ENCODE measurements around the gene KRT86. TPM values are rescaled to one million over a fixed set of nuclear protein-coding genes. Genes with fewer than 3 reads are reported as not detected.
A peak's percentile ranks its signal among the peaks of the same experiment; 100 is the strongest.

The KRT86 gene
- total and polyA plus RNA-seq, 10 donors: 0.08 to 0.26 (median 0.13) TPM; not detected in 6

DNA sequence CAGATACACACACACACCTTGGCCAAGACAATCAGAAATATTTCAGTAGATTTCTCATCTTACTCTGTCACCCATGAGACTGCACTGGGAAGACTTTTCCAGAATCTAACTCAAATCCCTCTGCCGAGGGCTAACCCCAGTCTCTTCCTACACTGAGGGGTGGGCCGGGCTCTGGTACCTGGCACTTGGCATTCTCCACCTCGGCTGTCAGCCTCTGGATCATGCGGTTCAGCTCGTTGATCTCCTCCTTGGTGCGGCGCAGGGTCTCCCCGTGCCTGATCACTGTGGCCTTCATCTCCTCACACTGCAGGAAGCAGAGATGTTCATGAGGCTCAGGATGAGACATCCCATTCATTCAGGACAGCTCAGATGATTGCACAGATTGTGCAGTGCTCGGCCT lies 41.8 kb downstream of the KRT86 start:
- Histone ChIP-seq H3K27ac (no peak overlapping the region), H3K36me3 (no peaks in the 10 kb centered on the region), H3K4me1 (no peaks in the 10 kb centered on the region), H3K9me3 (no peaks in the 10 kb centered on the region), H3K27me3 (replicated peaks in 1 of 7) (peaks cover 0 to 40% (median 2%) of the 10 kb centered on the region in 7 donors), H3K4me3 (no peak overlapping the region)
- WGBS, 5 donors: 74 to 95% (median 86%) methylated on average over 9 of the region's 9 CpGs
- intact Hi-C loops (cut with DNase I; ENCODE audit: low total_unique reads): no loop called here
- DNase-seq: no peak
- TF ChIP-seq, protein P1, sequence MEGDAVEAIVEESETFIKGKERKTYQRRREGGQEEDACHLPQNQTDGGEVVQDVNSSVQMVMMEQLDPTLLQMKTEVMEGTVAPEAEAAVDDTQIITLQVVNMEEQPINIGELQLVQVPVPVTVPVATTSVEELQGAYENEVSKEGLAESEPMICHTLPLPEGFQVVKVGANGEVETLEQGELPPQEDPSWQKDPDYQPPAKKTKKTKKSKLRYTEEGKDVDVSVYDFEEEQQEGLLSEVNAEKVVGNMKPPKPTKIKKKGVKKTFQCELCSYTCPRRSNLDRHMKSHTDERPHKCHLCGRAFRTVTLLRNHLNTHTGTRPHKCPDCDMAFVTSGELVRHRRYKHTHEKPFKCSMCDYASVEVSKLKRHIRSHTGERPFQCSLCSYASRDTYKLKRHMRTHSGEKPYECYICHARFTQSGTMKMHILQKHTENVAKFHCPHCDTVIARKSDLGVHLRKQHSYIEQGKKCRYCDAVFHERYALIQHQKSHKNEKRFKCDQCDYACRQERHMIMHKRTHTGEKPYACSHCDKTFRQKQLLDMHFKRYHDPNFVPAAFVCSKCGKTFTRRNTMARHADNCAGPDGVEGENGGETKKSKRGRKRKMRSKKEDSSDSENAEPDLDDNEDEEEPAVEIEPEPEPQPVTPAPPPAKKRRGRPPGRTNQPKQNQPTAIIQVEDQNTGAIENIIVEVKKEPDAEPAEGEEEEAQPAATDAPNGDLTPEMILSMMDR (IDR thresholded peaks at IDR 0.05 in 8 of 11, conservative IDR thresholded peaks at IDR 0.05 in 3 of 11): no peak
- TF ChIP-seq POLR2AphosphoS5 (IDR thresholded peaks at IDR 0.05): no peak
- no peak for TF ChIP-seq POLR2A (IDR thresholded peaks at IDR 0.05)

DNA sequence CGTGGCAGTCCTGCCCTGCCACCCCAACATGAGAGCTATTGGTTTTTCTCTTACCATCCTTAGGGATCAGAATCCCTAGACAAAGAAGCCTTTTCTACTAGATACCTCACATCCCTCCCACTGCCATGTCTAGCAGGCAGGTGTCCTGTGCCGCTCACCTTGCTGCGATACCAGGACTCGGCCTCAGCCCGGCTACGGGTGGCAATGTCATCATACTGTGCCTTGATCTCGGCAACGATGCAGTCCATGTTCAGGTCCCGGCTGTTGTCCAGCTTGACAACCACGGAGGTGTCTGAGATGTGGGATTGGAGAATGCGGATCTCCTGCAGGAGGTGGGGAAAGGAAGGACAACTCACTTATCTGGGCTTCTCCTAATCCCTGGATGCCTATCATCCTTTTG lies 42.3 kb downstream of the KRT86 start:
- Histone ChIP-seq H3K36me3 (no peaks in the 10 kb centered on the region), H3K27ac (no peak overlapping the region), H3K9me3 (no peaks in the 10 kb centered on the region), H3K4me3 (no peak overlapping the region), H3K4me1 (no peaks in the 10 kb centered on the region), H3K27me3 (replicated peaks in 1 of 7) (peaks cover 0 to 41% (median 6%) of the 10 kb centered on the region in 7 donors)
- TF ChIP-seq POLR2A (IDR thresholded peaks at IDR 0.05): no peak
- TF ChIP-seq, protein P1 (IDR thresholded peaks at IDR 0.05 in 8 of 11, conservative IDR thresholded peaks at IDR 0.05 in 3 of 11): no peak
- TF ChIP-seq POLR2AphosphoS5 (IDR thresholded peaks at IDR 0.05): no peak
- intact Hi-C loops (cut with DNase I; ENCODE audit: low total_unique reads): no loop called here
- WGBS, 5 donors: 83 to 95% (median 88%) methylated on average over 11 of the region's 11 CpGs
- DNase-seq: no peak

DNA sequence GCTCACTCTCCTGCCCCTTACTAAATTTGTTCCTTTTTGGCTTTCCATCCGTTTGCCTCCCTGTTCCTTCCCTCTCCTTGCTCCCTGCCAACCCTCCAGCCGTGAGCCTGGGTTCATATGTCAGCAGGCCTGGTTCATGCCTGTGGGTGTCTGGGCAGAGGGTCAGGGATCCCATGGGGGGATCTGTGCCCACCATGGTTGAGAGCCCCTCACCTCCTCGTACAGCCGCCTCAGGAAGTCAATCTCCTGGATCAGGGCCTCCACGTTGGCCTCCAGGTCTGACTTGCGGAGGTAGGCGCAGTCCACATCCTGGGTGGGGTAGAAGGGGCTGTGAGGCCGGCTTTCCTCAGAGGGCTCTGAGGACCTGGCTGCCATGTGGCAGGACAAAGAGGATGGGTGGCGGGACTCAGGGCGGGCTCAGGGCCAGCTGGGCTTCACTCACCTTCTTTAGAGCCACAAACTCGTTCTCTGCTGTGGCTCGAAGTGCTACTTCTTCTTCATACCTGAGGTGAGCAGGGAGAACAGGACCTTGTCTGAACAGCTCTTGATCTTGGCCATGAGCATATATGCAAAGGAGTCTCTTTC lies 43.1 kb downstream of the KRT86 start:
- WGBS, 5 donors: 77 to 84% (median 80%) methylated on average over 12 of the region's 12 CpGs
- H3K9me3 ChIP-seq: no peaks in the 10 kb centered on the region
- TF ChIP-seq, protein P1 (IDR thresholded peaks at IDR 0.05 in 8 of 11, conservative IDR thresholded peaks at IDR 0.05 in 3 of 11): no peak
- TF ChIP-seq POLR2A (IDR thresholded peaks at IDR 0.05): no peak
- no peak overlapping the region for H3K4me3 ChIP-seq
- H3K27me3 ChIP-seq (replicated peaks in 1 of 7): peaks cover 0 to 41% (median 7%) of the 10 kb centered on the region in 7 donors
- no peak overlapping the region for H3K27ac ChIP-seq
- no peaks in the 10 kb centered on the region for H3K4me1 ChIP-seq
- DNase-seq: peak; percentile 51
- no peaks in the 10 kb centered on the region for H3K36me3 ChIP-seq
- intact Hi-C loops (cut with DNase I; ENCODE audit: low total_unique reads): no loop called here

DNA sequence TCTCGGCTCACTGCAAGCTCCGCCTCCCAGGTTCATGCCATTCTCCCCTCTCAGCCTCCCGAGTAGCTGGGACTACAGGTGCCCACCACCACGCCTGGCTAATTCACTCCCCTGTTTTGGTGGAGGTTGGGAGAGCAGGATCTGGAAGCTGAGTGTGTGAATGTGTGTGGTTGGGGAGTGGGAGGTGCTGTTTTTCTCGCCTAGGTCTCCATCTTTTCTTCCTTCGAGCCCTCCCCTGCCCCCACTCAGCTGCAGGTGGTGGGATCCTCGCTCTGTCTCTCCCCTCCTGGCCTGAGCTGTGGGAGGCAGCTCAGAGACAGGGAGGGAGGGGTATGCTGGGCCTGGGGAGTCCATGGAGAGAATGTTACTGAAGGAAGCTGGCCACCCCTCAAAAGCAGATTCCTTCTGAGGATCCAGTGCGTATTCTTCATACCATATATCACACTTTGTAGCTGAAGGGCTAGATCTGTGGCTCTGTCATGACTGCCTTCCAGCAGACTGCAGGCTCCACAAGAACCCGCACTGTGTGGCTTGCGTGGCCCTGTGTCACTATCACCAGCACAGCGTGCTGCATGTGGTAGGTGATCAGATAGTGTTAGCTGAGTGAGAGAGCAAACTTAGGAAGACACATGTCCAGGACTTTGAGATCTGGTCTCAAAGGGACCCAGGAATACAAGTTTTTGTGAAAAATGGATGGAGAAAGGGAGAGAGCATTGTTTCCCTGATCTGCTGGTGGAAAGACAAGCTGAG lies 44.0 kb downstream of the KRT86 start:
- Histone ChIP-seq H3K9me3 (no peaks in the 10 kb centered on the region), H3K4me3 (no peak overlapping the region), H3K36me3 (no peaks in the 10 kb centered on the region), H3K4me1 (no peaks in the 10 kb centered on the region), H3K27me3 (replicated peaks in 1 of 7) (peaks cover 0 to 41% (median 7%) of the 10 kb centered on the region in 7 donors), H3K27ac (no peak overlapping the region)
- 77 to 90% (median 81%) methylated on average over 11 of the region's 11 CpGs for WGBS, 5 donors
- peak; percentile 44 for DNase-seq
- TF ChIP-seq, protein P1 (IDR thresholded peaks at IDR 0.05 in 8 of 11, conservative IDR thresholded peaks at IDR 0.05 in 3 of 11): no peak
- no peak for TF ChIP-seq POLR2AphosphoS5 (IDR thresholded peaks at IDR 0.05)
- intact Hi-C loops (cut with DNase I; ENCODE audit: low total_unique reads): no loop called here

Data from spleen (tissue), 11 donors.